Measurements from ENCODE around the gene ACSL6.

The ACSL6 gene

DNA sequence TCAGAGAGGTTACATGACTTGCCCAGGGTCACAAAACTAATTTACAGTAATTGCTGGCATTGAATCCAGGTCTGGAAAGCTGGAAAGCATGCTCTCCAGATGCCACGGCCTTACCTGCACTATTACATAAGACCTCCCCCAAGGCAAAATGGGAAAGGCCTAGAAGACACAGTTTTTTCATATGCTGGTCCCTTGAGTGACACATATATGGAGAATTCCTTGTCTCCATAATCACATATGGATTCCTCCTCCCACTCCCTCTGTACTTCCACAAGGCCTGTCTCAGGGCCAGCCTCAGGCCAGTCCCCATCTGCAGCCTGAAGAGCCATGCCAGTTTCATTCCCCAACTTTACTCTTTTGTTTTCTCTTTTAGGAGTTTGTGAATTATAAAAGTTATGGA is 37.4 kb downstream of the ACSL6 start:
- CTCF ChIA-PET = no interaction called here
- TF ChIP-seq ZNF558 (tag by site-specific recombination; IDR thresholded peaks at IDR 0.05) (no peak), ZNF423 (tag by site-specific recombination; IDR thresholded peaks at IDR 0.05) (no peak)

DNA sequence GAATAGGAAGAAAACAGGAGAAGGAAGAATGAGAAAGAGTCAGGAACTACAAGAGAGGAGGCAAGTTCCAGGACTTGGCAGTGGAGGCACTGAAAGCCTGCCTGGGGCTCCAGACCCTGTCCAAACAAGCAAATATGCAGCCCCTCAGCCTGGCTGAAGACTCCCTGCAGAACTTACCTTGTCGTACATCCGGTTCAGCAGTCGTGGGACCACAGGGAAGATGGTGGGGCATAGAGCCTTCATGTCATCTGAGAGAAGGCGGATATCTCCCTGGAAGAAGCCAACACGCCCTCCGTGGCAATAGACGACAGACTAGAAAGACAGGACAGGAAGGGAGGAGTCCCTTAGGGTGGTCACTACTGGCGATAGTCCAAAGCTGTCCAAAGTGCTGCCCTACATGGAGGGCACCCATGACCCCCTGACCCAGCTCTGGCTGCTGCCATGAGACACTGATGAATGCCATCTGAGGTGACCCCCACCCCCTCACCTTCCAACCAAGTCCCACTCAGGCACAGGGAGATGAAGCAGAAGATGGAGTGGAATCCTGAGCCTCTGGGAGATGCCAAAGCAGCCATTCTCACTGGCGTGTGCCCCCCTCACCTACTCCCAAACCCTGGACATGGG is 38.3 kb downstream of the ACSL6 start:
- H3K4me1 ChIP-seq (ENCODE audit: control insufficient read depth, insufficient read depth, low read length) = no peaks in the 10 kb centered on the region
- ChIA-PET POLR2A (no interaction called here), CTCF (interaction anchor here (0.7 kb wide), 1 partner anchor 178 kb away, joined by 3 read pairs; no protein-coding TSS in a partner anchor)
- no peak overlapping the region for H3K4me3 ChIP-seq (ENCODE audit: low read depth, low read length)
- no peaks in the 10 kb centered on the region for H3K9me3 ChIP-seq (ENCODE audit: control insufficient read depth, insufficient read depth, low read depth, low read length)
- no peaks in the 10 kb centered on the region for H3K36me3 ChIP-seq (ENCODE audit: control insufficient read depth in 2 of 2, insufficient read depth in 1 of 2, low read length in 2 of 2)
- TF ChIP-seq ZNF10 (tag by site-specific recombination; IDR thresholded peaks at IDR 0.05) = no peak
- TF ChIP-seq, protein P1, sequence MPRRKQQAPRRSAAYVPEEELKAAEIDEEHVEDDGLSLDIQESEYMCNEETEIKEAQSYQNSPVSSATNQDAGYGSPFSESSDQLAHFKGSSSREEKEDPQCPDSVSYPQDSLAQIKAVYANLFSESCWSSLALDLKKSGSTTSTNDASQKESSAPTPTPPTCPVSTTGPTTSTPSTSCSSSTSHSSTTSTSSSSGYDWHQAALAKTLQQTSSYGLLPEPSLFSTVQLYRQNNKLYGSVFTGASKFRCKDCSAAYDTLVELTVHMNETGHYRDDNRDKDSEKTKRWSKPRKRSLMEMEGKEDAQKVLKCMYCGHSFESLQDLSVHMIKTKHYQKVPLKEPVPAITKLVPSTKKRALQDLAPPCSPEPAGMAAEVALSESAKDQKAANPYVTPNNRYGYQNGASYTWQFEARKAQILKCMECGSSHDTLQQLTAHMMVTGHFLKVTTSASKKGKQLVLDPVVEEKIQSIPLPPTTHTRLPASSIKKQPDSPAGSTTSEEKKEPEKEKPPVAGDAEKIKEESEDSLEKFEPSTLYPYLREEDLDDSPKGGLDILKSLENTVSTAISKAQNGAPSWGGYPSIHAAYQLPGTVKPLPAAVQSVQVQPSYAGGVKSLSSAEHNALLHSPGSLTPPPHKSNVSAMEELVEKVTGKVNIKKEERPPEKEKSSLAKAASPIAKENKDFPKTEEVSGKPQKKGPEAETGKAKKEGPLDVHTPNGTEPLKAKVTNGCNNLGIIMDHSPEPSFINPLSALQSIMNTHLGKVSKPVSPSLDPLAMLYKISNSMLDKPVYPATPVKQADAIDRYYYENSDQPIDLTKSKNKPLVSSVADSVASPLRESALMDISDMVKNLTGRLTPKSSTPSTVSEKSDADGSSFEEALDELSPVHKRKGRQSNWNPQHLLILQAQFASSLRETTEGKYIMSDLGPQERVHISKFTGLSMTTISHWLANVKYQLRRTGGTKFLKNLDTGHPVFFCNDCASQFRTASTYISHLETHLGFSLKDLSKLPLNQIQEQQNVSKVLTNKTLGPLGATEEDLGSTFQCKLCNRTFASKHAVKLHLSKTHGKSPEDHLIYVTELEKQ (tag by site-specific recombination; IDR thresholded peaks at IDR 0.05; ENCODE audit: borderline replicate concordance) = no peak
- TF ChIP-seq ZNF521 (tag by site-specific recombination; IDR thresholded peaks at IDR 0.05) = no peak
- TF ChIP-seq ZBTB1 (tag by site-specific recombination; IDR thresholded peaks at IDR 0.05) = no peak
- no peak for TF ChIP-seq ZNF558 (tag by site-specific recombination; IDR thresholded peaks at IDR 0.05)
- TF ChIP-seq ZNF366 (tag by site-specific recombination; conservative IDR thresholded peaks at IDR 0.05) = no peak
- no peak for TF ChIP-seq KLF8 (tag by site-specific recombination; IDR thresholded peaks at IDR 0.05)
- TF ChIP-seq ZNF324 (tag by site-specific recombination; IDR thresholded peaks at IDR 0.05) = no peak
- TF ChIP-seq, protein P2, sequence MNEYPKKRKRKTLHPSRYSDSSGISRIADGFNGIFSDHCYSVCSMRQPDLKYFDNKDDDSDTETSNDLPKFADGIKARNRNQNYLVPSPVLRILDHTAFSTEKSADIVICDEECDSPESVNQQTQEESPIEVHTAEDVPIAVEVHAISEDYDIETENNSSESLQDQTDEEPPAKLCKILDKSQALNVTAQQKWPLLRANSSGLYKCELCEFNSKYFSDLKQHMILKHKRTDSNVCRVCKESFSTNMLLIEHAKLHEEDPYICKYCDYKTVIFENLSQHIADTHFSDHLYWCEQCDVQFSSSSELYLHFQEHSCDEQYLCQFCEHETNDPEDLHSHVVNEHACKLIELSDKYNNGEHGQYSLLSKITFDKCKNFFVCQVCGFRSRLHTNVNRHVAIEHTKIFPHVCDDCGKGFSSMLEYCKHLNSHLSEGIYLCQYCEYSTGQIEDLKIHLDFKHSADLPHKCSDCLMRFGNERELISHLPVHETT (tag by site-specific recombination; IDR thresholded peaks at IDR 0.05) = no peak
- no peak for TF ChIP-seq ZNF146 (tag by site-specific recombination; IDR thresholded peaks at IDR 0.05)
- no peak for TF ChIP-seq ZNF23 (tag by site-specific recombination; IDR thresholded peaks at IDR 0.05; ENCODE audit: borderline replicate concordance)
- TF ChIP-seq ZSCAN23 (tag by site-specific recombination; IDR thresholded peaks at IDR 0.05) = no peak
- TF ChIP-seq ZNF311 (tag by site-specific recombination; IDR thresholded peaks at IDR 0.05; ENCODE audit: borderline replicate concordance) = no peak
- TF ChIP-seq, protein P3, sequence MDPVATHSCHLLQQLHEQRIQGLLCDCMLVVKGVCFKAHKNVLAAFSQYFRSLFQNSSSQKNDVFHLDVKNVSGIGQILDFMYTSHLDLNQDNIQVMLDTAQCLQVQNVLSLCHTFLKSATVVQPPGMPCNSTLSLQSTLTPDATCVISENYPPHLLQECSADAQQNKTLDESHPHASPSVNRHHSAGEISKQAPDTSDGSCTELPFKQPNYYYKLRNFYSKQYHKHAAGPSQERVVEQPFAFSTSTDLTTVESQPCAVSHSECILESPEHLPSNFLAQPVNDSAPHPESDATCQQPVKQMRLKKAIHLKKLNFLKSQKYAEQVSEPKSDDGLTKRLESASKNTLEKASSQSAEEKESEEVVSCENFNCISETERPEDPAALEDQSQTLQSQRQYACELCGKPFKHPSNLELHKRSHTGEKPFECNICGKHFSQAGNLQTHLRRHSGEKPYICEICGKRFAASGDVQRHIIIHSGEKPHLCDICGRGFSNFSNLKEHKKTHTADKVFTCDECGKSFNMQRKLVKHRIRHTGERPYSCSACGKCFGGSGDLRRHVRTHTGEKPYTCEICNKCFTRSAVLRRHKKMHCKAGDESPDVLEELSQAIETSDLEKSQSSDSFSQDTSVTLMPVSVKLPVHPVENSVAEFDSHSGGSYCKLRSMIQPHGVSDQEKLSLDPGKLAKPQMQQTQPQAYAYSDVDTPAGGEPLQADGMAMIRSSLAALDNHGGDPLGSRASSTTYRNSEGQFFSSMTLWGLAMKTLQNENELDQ (tag by site-specific recombination; IDR thresholded peaks at IDR 0.05; ENCODE audit: low read depth) = no peak
- no peak for TF ChIP-seq ZNF791 (tag by site-specific recombination; IDR thresholded peaks at IDR 0.05)
- TF ChIP-seq, protein P4, sequence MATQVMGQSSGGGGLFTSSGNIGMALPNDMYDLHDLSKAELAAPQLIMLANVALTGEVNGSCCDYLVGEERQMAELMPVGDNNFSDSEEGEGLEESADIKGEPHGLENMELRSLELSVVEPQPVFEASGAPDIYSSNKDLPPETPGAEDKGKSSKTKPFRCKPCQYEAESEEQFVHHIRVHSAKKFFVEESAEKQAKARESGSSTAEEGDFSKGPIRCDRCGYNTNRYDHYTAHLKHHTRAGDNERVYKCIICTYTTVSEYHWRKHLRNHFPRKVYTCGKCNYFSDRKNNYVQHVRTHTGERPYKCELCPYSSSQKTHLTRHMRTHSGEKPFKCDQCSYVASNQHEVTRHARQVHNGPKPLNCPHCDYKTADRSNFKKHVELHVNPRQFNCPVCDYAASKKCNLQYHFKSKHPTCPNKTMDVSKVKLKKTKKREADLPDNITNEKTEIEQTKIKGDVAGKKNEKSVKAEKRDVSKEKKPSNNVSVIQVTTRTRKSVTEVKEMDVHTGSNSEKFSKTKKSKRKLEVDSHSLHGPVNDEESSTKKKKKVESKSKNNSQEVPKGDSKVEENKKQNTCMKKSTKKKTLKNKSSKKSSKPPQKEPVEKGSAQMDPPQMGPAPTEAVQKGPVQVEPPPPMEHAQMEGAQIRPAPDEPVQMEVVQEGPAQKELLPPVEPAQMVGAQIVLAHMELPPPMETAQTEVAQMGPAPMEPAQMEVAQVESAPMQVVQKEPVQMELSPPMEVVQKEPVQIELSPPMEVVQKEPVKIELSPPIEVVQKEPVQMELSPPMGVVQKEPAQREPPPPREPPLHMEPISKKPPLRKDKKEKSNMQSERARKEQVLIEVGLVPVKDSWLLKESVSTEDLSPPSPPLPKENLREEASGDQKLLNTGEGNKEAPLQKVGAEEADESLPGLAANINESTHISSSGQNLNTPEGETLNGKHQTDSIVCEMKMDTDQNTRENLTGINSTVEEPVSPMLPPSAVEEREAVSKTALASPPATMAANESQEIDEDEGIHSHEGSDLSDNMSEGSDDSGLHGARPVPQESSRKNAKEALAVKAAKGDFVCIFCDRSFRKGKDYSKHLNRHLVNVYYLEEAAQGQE (tag by site-specific recombination; IDR thresholded peaks at IDR 0.05) = no peak
- TF ChIP-seq, protein P5, sequence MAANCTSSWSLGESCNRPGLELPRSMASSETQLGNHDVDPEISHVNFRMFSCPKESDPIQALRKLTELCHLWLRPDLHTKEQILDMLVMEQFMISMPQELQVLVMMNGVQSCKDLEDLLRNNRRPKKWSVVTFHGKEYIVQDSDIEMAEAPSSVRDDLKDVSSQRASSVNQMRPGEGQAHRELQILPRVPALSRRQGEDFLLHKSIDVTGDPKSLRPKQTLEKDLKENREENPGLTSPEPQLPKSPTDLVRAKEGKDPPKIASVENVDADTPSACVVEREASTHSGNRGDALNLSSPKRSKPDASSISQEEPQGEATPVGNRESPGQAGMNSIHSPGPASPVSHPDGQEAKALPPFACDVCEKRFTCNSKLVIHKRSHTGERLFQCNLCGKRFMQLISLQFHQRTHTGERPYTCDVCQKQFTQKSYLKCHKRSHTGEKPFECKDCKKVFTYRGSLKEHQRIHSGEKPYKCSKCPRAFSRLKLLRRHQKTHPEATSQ (tag by site-specific recombination; IDR thresholded peaks at IDR 0.05) = no peak
- TF ChIP-seq SP3 (tag by site-specific recombination; IDR thresholded peaks at IDR 0.05) = no peak
- TF ChIP-seq ZNF624 (tag by site-specific recombination; IDR thresholded peaks at IDR 0.05) = no peak
- no peak overlapping the region for H3K27ac ChIP-seq (ENCODE audit: extremely low read depth, low read depth, low read length)

More for the DNA sequence above, 37.4 kb downstream of the ACSL6 start:
- no peaks in the 10 kb centered on the region for H3K9me3 ChIP-seq (ENCODE audit: control insufficient read depth, insufficient read depth, low read depth, low read length)
- no peak overlapping the region for H3K27ac ChIP-seq (ENCODE audit: extremely low read depth, low read depth, low read length)
- H3K4me1 ChIP-seq (ENCODE audit: control insufficient read depth, insufficient read depth, low read length) = no peaks in the 10 kb centered on the region
- no peaks in the 10 kb centered on the region for H3K36me3 ChIP-seq (ENCODE audit: control insufficient read depth in 2 of 2, insufficient read depth in 1 of 2, low read length in 2 of 2)
- POLR2A ChIA-PET = no interaction called here
- no peak overlapping the region for H3K4me3 ChIP-seq (ENCODE audit: low read depth, low read length)

Data from HEK293 (cell line).